ENCODE data around the gene JUN.
A peak's percentile ranks its signal among the peaks of the same experiment; 100 is the strongest.

Gene JUN

GRCh38 chr1:58816072-58816746 lies 32.4 kb upstream of the JUN start (continued):
- no peak for TF ChIP-seq ZNF26 (tag by site-specific recombination; IDR thresholded peaks at IDR 0.05)
- no peak for TF ChIP-seq ZNF785 (tag by site-specific recombination; IDR thresholded peaks at IDR 0.05)
- TF ChIP-seq ZNF37A (tag by site-specific recombination; IDR thresholded peaks at IDR 0.05): no peak
- no peak for TF ChIP-seq ZNF114 (tag by site-specific recombination; IDR thresholded peaks at IDR 0.05)
- no peak for TF ChIP-seq ZNF112 (tag by site-specific recombination; IDR thresholded peaks at IDR 0.05)
- no peak for TF ChIP-seq ZNF239 (tag by site-specific recombination; IDR thresholded peaks at IDR 0.05)
- TF ChIP-seq ZNF350 (tag by site-specific recombination; IDR thresholded peaks at IDR 0.05): no peak
- TF ChIP-seq KLF17 (tag by site-specific recombination; IDR thresholded peaks at IDR 0.05): peak; percentile 82; the same call in 1 of the 2 replicates
- TF ChIP-seq ZSCAN5A (tag by site-specific recombination; IDR thresholded peaks at IDR 0.05): no peak
- no peak for TF ChIP-seq ZNF529 (tag by site-specific recombination; IDR thresholded peaks at IDR 0.05; ENCODE audit: insufficient replicate concordance)
- TF ChIP-seq ZNF768 (tag by site-specific recombination; IDR thresholded peaks at IDR 0.05): no peak; the same call in 1 of the 2 replicates
- TF ChIP-seq BCL11B (tag by site-specific recombination; IDR thresholded peaks at IDR 0.05; ENCODE audit: low read depth): 0 out of 2 replicates have a peak, but pooled peaks have one; percentile 44
- TF ChIP-seq ZNF560 (tag by site-specific recombination; IDR thresholded peaks at IDR 0.05; ENCODE audit: borderline replicate concordance): no peak
- no peak for TF ChIP-seq ZNF639 (tag by site-specific recombination; IDR thresholded peaks at IDR 0.05)
- no peak for TF ChIP-seq ZNF311 (tag by site-specific recombination; IDR thresholded peaks at IDR 0.05; ENCODE audit: borderline replicate concordance)
- peak; percentile 56; the same call in 1 of the 2 replicates for TF ChIP-seq ZNF10 (tag by site-specific recombination; IDR thresholded peaks at IDR 0.05)
- no peak for TF ChIP-seq ZNF621 (tag by site-specific recombination; IDR thresholded peaks at IDR 0.05)
- no peak for TF ChIP-seq SETDB1 (IDR thresholded peaks at IDR 0.05; ENCODE audit: insufficient read length, low read length)
- TF ChIP-seq SP3 (tag by site-specific recombination; IDR thresholded peaks at IDR 0.05): peak; percentile 56; the same call in 1 of the 2 replicates
- TF ChIP-seq ZBTB6 (tag by site-specific recombination; IDR thresholded peaks at IDR 0.05): no peak
- peak; percentile 80; the same call in 1 of the 2 replicates for TF ChIP-seq ZFP37 (tag by site-specific recombination; IDR thresholded peaks at IDR 0.05)
- TF ChIP-seq ZNF549 (tag by site-specific recombination; IDR thresholded peaks at IDR 0.05): no peak
- TF ChIP-seq ZBTB49 (tag by site-specific recombination; IDR thresholded peaks at IDR 0.05; ENCODE audit: low read depth): no peak
- TF ChIP-seq HOXD13 (CRISPR knock-in tag; IDR thresholded peaks at IDR 0.05; ENCODE audit: borderline replicate concordance): no peak
- no peak for TF ChIP-seq PRDM2 (tag by site-specific recombination; IDR thresholded peaks at IDR 0.05; ENCODE audit: borderline replicate concordance)
